GM12801 (cell line): Measurements from ENCODE around the gene SEC14L1.

ENCODE experiments used
- TF ChIP-seq, protein P1 (sequence below): IDR thresholded peaks from one replicate; pipeline ENCODE4 v1.5.1; 2011; ENCODE audit warnings: control low read depth; ENCODE audit not compliant: insufficient read length; ENCODE audit errors: extremely low read depth

SEC14L1 gene

GRCh38 chr17:77212081-77212832 is 71.5 kb downstream of the SEC14L1 start:
- TF ChIP-seq, protein P1, sequence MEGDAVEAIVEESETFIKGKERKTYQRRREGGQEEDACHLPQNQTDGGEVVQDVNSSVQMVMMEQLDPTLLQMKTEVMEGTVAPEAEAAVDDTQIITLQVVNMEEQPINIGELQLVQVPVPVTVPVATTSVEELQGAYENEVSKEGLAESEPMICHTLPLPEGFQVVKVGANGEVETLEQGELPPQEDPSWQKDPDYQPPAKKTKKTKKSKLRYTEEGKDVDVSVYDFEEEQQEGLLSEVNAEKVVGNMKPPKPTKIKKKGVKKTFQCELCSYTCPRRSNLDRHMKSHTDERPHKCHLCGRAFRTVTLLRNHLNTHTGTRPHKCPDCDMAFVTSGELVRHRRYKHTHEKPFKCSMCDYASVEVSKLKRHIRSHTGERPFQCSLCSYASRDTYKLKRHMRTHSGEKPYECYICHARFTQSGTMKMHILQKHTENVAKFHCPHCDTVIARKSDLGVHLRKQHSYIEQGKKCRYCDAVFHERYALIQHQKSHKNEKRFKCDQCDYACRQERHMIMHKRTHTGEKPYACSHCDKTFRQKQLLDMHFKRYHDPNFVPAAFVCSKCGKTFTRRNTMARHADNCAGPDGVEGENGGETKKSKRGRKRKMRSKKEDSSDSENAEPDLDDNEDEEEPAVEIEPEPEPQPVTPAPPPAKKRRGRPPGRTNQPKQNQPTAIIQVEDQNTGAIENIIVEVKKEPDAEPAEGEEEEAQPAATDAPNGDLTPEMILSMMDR = no peak

DNA sequence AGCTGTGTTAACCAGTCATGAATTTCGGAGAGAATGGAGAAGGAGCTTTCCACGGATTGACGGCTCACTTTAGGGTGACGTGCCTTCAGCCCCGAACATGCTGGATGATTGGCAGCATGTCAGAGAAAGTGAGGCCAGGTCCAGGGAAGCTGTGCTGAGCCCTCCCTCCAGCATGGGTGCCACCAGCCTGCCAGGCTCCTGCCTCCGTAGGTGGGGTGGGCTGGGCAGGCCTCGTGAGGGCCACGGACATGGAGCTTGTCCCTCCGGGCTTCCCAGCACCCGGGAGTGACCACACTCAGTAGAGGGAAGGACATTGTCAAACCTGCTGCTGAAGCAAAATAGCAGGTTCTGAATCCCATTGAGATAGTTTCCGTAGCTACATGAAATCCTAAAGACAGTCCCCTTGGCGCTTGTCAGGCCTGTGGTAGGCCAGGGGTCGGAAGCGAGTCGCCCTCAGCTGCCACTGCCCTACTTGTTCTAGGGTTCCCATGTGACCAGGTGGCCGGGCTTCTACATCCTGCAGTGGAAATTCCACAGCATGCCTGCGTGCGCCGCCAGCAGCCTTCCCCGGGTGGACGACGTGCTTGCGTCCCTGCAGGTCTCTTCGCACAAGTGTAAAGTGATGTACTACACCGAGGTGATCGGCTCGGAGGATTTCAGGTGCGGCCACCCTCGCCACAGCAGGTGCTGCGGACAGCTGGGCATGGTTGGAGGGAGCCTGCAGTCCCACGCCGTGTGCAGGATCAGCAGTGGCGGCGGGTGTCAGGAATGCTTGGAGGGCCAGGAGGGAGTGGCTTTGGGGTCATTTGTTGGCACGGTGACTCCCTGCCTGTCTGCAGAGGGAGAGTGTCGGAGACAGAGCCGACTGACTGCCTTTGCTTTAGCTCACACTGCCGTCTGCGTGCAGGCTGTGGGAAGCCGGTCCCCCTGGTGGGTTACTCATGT is 72.3 kb downstream of the SEC14L1 start:
- TF ChIP-seq, protein P1 = no peak

DNA sequence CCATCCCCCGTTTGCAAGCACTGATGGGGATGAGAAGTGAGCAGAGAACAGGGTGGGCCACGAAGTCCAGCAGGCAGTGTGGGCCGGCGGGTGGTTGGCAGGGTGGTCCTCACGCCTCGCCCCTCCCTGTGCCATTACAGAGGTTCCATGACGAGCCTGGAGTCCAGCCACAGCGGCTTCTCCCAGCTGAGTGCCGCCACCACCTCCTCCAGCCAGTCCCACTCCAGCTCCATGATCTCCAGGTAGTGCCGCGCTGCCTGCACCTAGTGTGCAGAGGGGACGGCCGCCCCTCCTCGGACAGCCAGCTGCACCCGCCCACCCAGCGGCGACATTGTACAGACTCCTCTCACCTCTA is 73.0 kb downstream of the SEC14L1 start:
- TF ChIP-seq, protein P1 = no peak

GRCh38 chr17:77214328-77214727 is 73.6 kb downstream of the SEC14L1 start:
- TF ChIP-seq, protein P1 = no peak

GRCh38 chr17:77214743-77215142 is 74.0 kb downstream of the SEC14L1 start:
- TF ChIP-seq, protein P1 = no peak

DNA sequence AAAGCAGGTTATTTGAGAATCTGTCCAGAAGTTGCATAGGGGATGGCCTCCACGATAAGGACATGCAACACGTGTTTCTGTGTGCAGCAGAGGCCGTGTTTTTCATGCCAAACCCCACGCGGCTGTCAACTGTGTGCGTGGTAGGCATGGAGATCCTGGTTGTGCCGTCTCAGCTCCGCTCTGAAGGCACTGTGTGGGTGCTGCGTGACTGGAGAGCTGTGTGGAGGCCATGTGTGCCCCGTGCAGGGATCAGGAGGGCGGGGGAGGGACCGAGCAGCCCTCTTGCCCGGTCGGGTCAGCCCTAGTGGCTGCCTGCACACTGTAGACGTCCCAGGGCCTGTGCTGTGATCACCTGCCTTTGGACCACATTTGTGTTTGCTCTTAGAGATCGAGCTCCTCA is 74.5 kb downstream of the SEC14L1 start:
- TF ChIP-seq, protein P1 = no peak

- TF ChIP-seq, protein P1 = no peak
Measured at GRCh38 chr17:77216486-77216885, 75.7 kb downstream of the SEC14L1 start.
